MCF 10A (cell line): ENCODE measurements around the gene SLC4A1. TPM values are rescaled to one million over a fixed set of nuclear protein-coding genes. Genes with fewer than 3 reads are reported as not detected.

Source experiments
- BruUV-seq: library from RNA; stranded (reverse); fragments of 400-500 nt; replicated peaks from 2 replicates; lab custom pipeline; 2021; lab: Mats Ljungman, UMichigan
- CTCF ChIA-PET: fragments of 300-600 bp; sonication (Branson Sonifier 250); formaldehyde crosslinking; extraction: SDS; loops from one replicate; lab custom pipeline; 2021; ENCODE audit warnings: antibody characterized with exemption, inconsistent platforms; lab: Yijun Ruan, JAX
- POLR2A ChIA-PET: fragments of 300-600, 350-650 bp; sonication (Branson Sonifier 250); formaldehyde crosslinking; extraction: SDS; loops from one replicate; lab custom pipeline; 2020; ENCODE audit warnings: antibody characterized with exemption, inconsistent platforms; lab: Yijun Ruan, JAX
- DNase-seq: peaks from one replicate; pipeline ENCODE4 v3.0.0-alpha.2; 2018; ENCODE audit not compliant: unreplicated experiment
- H3K27ac Mint-ChIP-seq: one replicate; pipeline ENCODE4 v1.8.0; 2022; ENCODE audit warnings: mild to moderate bottlenecking, low read depth, mixed read lengths; ENCODE audit not compliant: unreplicated experiment
- H3K27me3 Mint-ChIP-seq: one replicate; pipeline ENCODE4 v1.8.0; 2022; ENCODE audit warnings: mixed read lengths; ENCODE audit not compliant: insufficient read depth, unreplicated experiment
- H3K36me3 Mint-ChIP-seq: one replicate; pipeline ENCODE4 v1.8.0; 2022; ENCODE audit warnings: mild to moderate bottlenecking, moderate library complexity, mixed read lengths; ENCODE audit not compliant: insufficient read depth, unreplicated experiment
- H3K4me1 Mint-ChIP-seq: one replicate; pipeline ENCODE4 v1.8.0; 2022; ENCODE audit warnings: mixed read lengths; ENCODE audit not compliant: insufficient read depth, unreplicated experiment
- H3K4me3 Mint-ChIP-seq: one replicate; pipeline ENCODE4 v1.8.0; 2022; ENCODE audit warnings: mild to moderate bottlenecking, moderate library complexity, mixed read lengths; ENCODE audit not compliant: unreplicated experiment
- H3K9me3 Mint-ChIP-seq: one replicate; pipeline ENCODE4 v1.8.0; 2022; ENCODE audit warnings: mixed read lengths; ENCODE audit not compliant: unreplicated experiment
- intact Hi-C: fragments of 100-400 bp; cut with micrococcal nuclease; formaldehyde crosslinking; loops from 2 replicates; pipeline ENCODE4 v1.14.1; 2022
- total RNA-seq: library from RNA; stranded (reverse); gene quantifications from 2 replicates; pipeline ENCODE4 v1.2.3, GENCODE V29; 2022
- TF ChIP-seq, protein P1 (sequence below): fragments of 200-600 bp; IDR thresholded peaks from one replicate; pipeline ENCODE4 v1.8.0; 2022; ENCODE audit warnings: antibody characterized with exemption, mild to moderate bottlenecking; ENCODE audit not compliant: unreplicated experiment

The SLC4A1 gene
- total RNA-seq, 1 experiment from 2014 or later: not detected

DNA sequence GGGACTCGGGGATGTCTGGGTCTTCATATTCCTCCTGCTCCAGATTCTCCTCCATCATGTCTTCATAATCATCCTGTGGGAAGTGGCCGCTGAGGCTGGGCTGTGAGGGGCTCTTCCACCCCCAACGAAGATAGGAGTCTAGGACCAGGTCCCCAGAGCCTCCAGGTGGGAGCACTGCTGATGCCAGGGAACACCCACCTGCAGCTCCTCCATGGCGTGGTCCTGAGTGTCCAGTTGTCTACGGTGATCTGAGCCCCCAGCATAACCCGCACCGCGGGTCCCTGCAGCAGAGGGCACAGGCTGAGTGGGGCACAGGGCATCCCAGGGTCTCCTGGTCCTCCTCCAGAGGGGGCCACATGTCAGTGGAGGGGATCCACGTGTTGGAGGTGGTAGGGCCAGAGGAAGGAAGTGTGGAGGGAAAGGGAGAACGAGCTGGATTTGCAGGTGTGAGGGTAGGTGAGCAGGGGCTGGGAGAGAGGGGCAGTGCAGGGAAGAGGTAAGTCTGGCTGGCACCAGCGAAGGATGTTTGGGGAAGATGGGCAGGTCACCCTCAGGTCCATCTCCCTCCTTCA is 5.2 kb downstream of the SLC4A1 start:
- no peaks in the 10 kb centered on the region for H3K9me3 Mint-ChIP-seq
- intact Hi-C loops: no loop called here
- peaks cover 15% of the 10 kb centered on the region for H3K27me3 Mint-ChIP-seq
- no peak overlapping the region for H3K4me3 Mint-ChIP-seq
- ChIA-PET POLR2A (interaction anchor here (1.0 kb wide), 1 partner anchor 41 kb away, joined by 4 read pairs; no protein-coding TSS in a partner anchor), CTCF (interaction anchor here (0.6 kb wide), 1 partner anchor 61 kb away, joined by 3 read pairs; no protein-coding TSS in a partner anchor)
- BruUV-seq: no TSS peak
- no peak overlapping the region for H3K27ac Mint-ChIP-seq
- peaks cover 13% of the 10 kb centered on the region for H3K36me3 Mint-ChIP-seq
- DNase-seq: no peak
- H3K4me1 Mint-ChIP-seq: no peaks in the 10 kb centered on the region
- TF ChIP-seq, protein P1, sequence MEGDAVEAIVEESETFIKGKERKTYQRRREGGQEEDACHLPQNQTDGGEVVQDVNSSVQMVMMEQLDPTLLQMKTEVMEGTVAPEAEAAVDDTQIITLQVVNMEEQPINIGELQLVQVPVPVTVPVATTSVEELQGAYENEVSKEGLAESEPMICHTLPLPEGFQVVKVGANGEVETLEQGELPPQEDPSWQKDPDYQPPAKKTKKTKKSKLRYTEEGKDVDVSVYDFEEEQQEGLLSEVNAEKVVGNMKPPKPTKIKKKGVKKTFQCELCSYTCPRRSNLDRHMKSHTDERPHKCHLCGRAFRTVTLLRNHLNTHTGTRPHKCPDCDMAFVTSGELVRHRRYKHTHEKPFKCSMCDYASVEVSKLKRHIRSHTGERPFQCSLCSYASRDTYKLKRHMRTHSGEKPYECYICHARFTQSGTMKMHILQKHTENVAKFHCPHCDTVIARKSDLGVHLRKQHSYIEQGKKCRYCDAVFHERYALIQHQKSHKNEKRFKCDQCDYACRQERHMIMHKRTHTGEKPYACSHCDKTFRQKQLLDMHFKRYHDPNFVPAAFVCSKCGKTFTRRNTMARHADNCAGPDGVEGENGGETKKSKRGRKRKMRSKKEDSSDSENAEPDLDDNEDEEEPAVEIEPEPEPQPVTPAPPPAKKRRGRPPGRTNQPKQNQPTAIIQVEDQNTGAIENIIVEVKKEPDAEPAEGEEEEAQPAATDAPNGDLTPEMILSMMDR: no peak

- no peaks in the 10 kb centered on the region for H3K9me3 Mint-ChIP-seq
- POLR2A ChIA-PET: no interaction called here
- BruUV-seq: no TSS peak
- intact Hi-C loops: no loop called here
- H3K27ac Mint-ChIP-seq: no peak overlapping the region
- DNase-seq: no peak
- peaks cover 13% of the 10 kb centered on the region for H3K36me3 Mint-ChIP-seq
- CTCF ChIA-PET: no interaction called here
- H3K4me1 Mint-ChIP-seq: no peaks in the 10 kb centered on the region
- no peak overlapping the region for H3K4me3 Mint-ChIP-seq
- TF ChIP-seq, protein P1: no peak
- H3K27me3 Mint-ChIP-seq: peaks cover 29% of the 10 kb centered on the region
Measured at GRCh38 chr17:44260296-44260695, 7.6 kb downstream of the SLC4A1 start.

DNA sequence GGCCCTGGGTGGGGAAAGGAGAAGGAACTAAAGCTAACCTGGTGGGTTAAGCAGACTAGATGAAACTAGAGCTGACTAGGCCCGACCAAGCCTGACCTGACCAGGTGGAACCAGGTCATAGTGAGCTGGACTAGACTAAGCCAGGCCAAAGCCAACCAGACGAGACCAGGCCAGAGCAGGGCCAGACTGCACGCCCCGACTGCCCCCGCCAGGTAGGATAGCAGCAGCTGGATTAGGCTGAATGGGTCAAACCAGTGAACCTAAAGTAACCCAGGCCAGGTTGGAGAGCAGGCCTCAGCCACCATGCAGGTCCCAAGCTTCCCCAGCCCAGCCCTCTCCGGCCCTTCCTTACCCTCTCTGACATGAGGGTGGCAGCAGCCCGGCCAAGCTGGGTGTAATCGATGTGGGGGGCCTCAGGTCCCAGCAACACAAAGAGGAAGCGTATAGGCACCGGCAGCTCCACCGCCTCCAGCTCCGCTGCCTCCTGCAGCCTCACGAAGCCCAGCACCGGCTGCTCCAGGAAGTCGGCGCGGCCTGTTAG is 9.1 kb downstream of the SLC4A1 start:
- CTCF ChIA-PET: no interaction called here
- intact Hi-C loops: no loop called here
- POLR2A ChIA-PET: no interaction called here
- Mint-ChIP-seq H3K4me3 (no peak overlapping the region), H3K4me1 (no peaks in the 10 kb centered on the region), H3K9me3 (no peaks in the 10 kb centered on the region), H3K27ac (no peak overlapping the region), H3K27me3 (peaks cover 41% of the 10 kb centered on the region), H3K36me3 (peaks cover 13% of the 10 kb centered on the region)
- TF ChIP-seq, protein P1: no peak
- no peak for DNase-seq
- no TSS peak for BruUV-seq

DNA sequence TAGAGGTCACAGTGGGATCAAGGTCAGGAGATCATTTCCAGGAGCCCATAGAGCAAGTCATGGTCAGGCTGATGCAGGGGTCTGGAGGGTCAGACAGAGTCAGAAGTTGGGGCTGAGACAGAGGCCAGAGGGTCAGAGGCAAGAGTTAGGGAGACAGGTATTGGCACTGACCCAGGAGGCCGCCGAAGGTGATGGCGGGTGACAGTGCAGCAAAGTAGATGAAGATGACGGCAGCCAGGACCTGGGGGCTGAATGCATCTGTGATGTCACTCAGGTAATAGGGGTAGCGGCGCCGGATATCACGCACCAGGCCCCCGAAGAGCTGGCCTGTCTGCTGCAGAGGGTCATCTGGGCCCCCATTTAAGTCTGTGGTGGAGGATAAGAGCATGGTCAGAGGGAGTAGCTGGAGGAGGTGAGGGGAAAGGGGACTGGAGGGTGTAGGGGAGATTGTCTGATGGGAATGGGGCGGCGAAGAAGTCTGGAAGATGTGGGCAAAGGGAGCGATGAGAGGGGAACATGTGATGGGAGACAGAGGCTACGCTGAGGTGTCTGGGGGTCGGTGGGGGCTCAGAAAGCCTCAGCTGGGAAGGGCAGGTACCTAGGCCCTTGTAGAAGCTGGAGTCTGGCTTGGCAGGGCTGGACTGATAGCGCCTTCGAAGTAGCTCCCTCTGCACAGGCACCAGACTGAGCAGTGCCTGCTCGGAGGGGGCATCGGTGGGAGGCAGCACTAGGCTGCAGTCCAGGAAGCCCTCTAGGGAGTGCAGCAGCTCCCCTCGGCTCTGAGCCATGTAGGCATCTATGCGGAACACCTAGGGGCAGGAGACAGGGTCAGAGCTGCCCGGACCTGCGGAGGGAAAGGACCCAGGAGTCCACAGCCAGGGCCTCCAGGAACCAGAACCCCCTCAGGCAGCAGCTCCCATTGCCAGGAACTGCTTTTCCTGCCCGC is 9.8 kb downstream of the SLC4A1 start:
- Mint-ChIP-seq H3K4me1 (no peaks in the 10 kb centered on the region), H3K27ac (no peak overlapping the region), H3K9me3 (no peaks in the 10 kb centered on the region), H3K27me3 (peaks cover 34% of the 10 kb centered on the region), H3K36me3 (peaks cover 11% of the 10 kb centered on the region), H3K4me3 (no peak overlapping the region)
- CTCF ChIA-PET: interaction anchor here (0.6 kb wide), 1 partner anchor 147 kb away, joined by 3 read pairs; no protein-coding TSS in a partner anchor
- POLR2A ChIA-PET: interaction anchor here (0.6 kb wide), 1 partner anchor 39 kb away, joined by 3 read pairs; the partner anchor contains the start of gene UBTF
- DNase-seq: no peak
- TF ChIP-seq, protein P1: no peak
- BruUV-seq: no TSS peak
- intact Hi-C loops: no loop called here
